Testis (tissue), 2 donors: Measurements from ENCODE around the gene HLA-A.

Source experiments
- POLR2A ChIP-seq: fragments of 450-650 bp; IDR thresholded peaks from one replicate; pipeline ENCODE4 v1.6.1; 2017; ENCODE audit warnings: antibody characterized with exemption, mild to moderate bottlenecking, moderate library complexity
- TF ChIP-seq, protein P1 (sequence below), 3 experiments: fragments of 450-650 bp in 2 of 3; fragments of 200-600 bp in 1 of 3; sonication (generic) in 1 of 3; IDR thresholded peaks; one replicate each; pipeline ENCODE4 v1.5.1; 2016 to 2019; ENCODE audit warnings: antibody characterized with exemption in 3 of 3, mild to moderate bottlenecking in 2 of 3, moderate library complexity in 1 of 3

DNA sequence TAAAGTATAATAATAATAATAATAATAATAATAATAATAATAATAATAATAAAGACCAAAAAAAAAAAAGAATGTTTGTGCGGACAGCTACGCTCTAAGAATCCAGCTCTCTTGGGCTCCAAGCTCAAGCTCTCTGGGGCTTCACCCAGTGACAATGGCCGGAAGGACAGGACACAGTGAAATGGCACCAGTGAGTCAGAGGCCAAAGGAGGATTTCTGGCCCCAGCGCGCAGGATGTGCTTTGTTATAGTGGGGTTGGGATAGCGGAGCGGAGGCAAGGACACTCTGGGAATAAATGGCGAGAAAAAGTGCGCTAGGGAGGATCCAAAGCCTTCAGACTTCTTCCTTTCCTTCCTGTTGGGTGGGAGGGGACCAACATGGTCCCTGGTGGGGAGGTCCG, 38.2 kb downstream of the HLA-A start:
- TF ChIP-seq, protein P1, sequence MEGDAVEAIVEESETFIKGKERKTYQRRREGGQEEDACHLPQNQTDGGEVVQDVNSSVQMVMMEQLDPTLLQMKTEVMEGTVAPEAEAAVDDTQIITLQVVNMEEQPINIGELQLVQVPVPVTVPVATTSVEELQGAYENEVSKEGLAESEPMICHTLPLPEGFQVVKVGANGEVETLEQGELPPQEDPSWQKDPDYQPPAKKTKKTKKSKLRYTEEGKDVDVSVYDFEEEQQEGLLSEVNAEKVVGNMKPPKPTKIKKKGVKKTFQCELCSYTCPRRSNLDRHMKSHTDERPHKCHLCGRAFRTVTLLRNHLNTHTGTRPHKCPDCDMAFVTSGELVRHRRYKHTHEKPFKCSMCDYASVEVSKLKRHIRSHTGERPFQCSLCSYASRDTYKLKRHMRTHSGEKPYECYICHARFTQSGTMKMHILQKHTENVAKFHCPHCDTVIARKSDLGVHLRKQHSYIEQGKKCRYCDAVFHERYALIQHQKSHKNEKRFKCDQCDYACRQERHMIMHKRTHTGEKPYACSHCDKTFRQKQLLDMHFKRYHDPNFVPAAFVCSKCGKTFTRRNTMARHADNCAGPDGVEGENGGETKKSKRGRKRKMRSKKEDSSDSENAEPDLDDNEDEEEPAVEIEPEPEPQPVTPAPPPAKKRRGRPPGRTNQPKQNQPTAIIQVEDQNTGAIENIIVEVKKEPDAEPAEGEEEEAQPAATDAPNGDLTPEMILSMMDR (IDR thresholded peaks at IDR 0.05) = no peak
- TF ChIP-seq POLR2A = no peak
